HepG2 (cell line): ENCODE measurements around the gene TUBGCP4. TPM values are rescaled to one million over a fixed set of nuclear protein-coding genes. Genes with fewer than 3 reads are reported as not detected.
A peak's percentile ranks its signal among the peaks of the same experiment; 100 is the strongest.

ENCODE experiments used
- ATF7 ChIP-seq, 2 experiments: fragments of 450-650 bp in 1 of 2; sonication (generic) in 1 of 2; formaldehyde crosslinking in 1 of 2; IDR thresholded peaks; 2 replicates each; pipeline versions ENCODE4 v1.4.0 to v1.6.1; 2016 to 2020; ENCODE audit warnings: antibody characterized with exemption in 1 of 2, mild to moderate bottlenecking in 1 of 2, missing genetic modification reagents in 1 of 2
- CHCHD3 ChIP-seq: sonication (generic); formaldehyde crosslinking; IDR thresholded peaks from 2 replicates; pipeline ENCODE4 v1.8.0; 2022; ENCODE audit warnings: mild to moderate bottlenecking, missing genetic modification reagents, moderate library complexity
- DNMT1 ChIP-seq: sonication (generic); formaldehyde crosslinking; IDR thresholded peaks from 2 replicates; pipeline ENCODE4 v1.5.1; 2020; ENCODE audit warnings: mild to moderate bottlenecking, missing genetic modification reagents
- HBP1 ChIP-seq: IDR thresholded peaks from 2 replicates; pipeline ENCODE4 v1.6.1; 2016; ENCODE audit warnings: low read depth, control low read depth
- NFAT5 ChIP-seq: sonication (generic); formaldehyde crosslinking; IDR thresholded peaks from 2 replicates; pipeline ENCODE4 v1.4.0; 2020; ENCODE audit warnings: missing genetic modification reagents
- NFKB2 ChIP-seq: sonication (generic); formaldehyde crosslinking; IDR thresholded peaks from 2 replicates; pipeline ENCODE4 v1.4.0; 2020; ENCODE audit warnings: missing genetic modification reagents, borderline replicate concordance
- SP4 ChIP-seq: sonication (generic); formaldehyde crosslinking; IDR thresholded peaks from 2 replicates; pipeline ENCODE4 v1.8.1; 2023; ENCODE audit warnings: mild to moderate bottlenecking, missing genetic modification reagents
- TCF12 ChIP-seq, 2 experiments: fragments of 450-650 bp in 1 of 2; sonication (generic) in 1 of 2; formaldehyde crosslinking in 1 of 2; IDR thresholded peaks; 2 replicates each; pipeline versions ENCODE4 v1.6.1 to v1.8.0; 2017 to 2022; ENCODE audit warnings: antibody characterized with exemption in 1 of 2, mild to moderate bottlenecking in 1 of 2, missing genetic modification reagents in 1 of 2, moderate library complexity in 1 of 2
- TRAFD1 ChIP-seq: sonication (generic); formaldehyde crosslinking; IDR thresholded peaks from 2 replicates; pipeline ENCODE4 v1.5.1; 2020; ENCODE audit warnings: missing genetic modification reagents, mild to moderate bottlenecking, borderline replicate concordance
- ZBTB37 ChIP-seq: sonication (generic); formaldehyde crosslinking; IDR thresholded peaks from 2 replicates; pipeline ENCODE4 v1.4.0; 2020; ENCODE audit warnings: mild to moderate bottlenecking, missing genetic modification reagents
- ZFP41 ChIP-seq: sonication (generic); formaldehyde crosslinking; IDR thresholded peaks from 2 replicates; pipeline ENCODE4 v1.4.0; 2020; ENCODE audit warnings: mild to moderate bottlenecking, missing genetic modification reagents, borderline replicate concordance
- ZFP82 ChIP-seq: sonication (generic); formaldehyde crosslinking; IDR thresholded peaks from 2 replicates; pipeline ENCODE4 v1.5.1; 2020; ENCODE audit warnings: mild to moderate bottlenecking, missing genetic modification reagents, borderline replicate concordance
- ZNF143 ChIP-seq: sonication (generic); formaldehyde crosslinking; IDR thresholded peaks from 2 replicates; pipeline ENCODE4 v1.4.0; 2020; ENCODE audit warnings: missing genetic modification reagents
- ZNF17 ChIP-seq: sonication (generic); formaldehyde crosslinking; IDR thresholded peaks from 2 replicates; pipeline ENCODE4 v1.5.0; 2020; ENCODE audit warnings: mild to moderate bottlenecking, missing genetic modification reagents
- ZNF234 ChIP-seq: sonication (generic); formaldehyde crosslinking; conservative IDR thresholded peaks from 2 replicates; pipeline ENCODE4 v1.5.1; 2020; ENCODE audit warnings: mild to moderate bottlenecking, missing genetic modification reagents
- ZNF451 ChIP-seq: sonication (generic); formaldehyde crosslinking; IDR thresholded peaks from 2 replicates; pipeline ENCODE4 v1.5.0; 2020; ENCODE audit warnings: mild to moderate bottlenecking, missing genetic modification reagents
- ZSCAN20 ChIP-seq: sonication (generic); formaldehyde crosslinking; IDR thresholded peaks from 2 replicates; pipeline ENCODE4 v1.4.0; 2020; ENCODE audit warnings: missing genetic modification reagents, mild to moderate bottlenecking, borderline replicate concordance
- polyA plus RNA-seq, 8 experiments: library from polyadenylated mRNA; depleted of rRNA in 3 of 8; stranded (reverse) in 7 of 8; unstranded in 1 of 8; fragments of >200 nt; fragmentation: Illumina TruSeq in 4 of 8; extraction: Trizol in 4 of 8; gene quantifications; 2 replicates each; pipeline versions ENCODE4 v1.2.1 to v1.2.3, GENCODE V29; 2011 to 2016; ENCODE audit warnings: low read depth in 4 of 8, missing spikeins in 1 of 8, mixed read lengths in 1 of 8; ENCODE audit not compliant: insufficient read depth in 1 of 8
- total RNA-seq, 5 experiments: library from RNA; depleted of rRNA; stranded (reverse); fragments of >200 nt; fragmentation: Illumina TruSeq; extraction: Trizol; gene quantifications; 2 replicates each; pipeline ENCODE4 v1.2.3, GENCODE V29; 2016; ENCODE audit warnings: low read depth in 1 of 5

TUBGCP4 gene
- total and polyA plus RNA-seq, 2 of the 13 experiments (the other 11 are each of a cell fraction or from before 2014, with no cell fraction given), result 15.0 to 20.5 TPM

GRCh38 chr15:43370310-43370974 lies 459 bp upstream of the TUBGCP4 start (continued):
- TF ChIP-seq NFAT5 (no peak), NFKB2 (peak; percentile 1; the same call in 1 of the 2 replicates), DNMT1 (CRISPR knock-in tag) (no peak), TCF12 (IDR thresholded peaks at IDR 0.05) (no peak), TCF12 (CRISPR knock-in tag; IDR thresholded peaks at IDR 0.05) (no peak), HBP1 (CRISPR knock-in tag) (no peak), ZNF17 (CRISPR knock-in tag) (no peak), SP4 (CRISPR knock-in tag) (no peak; the same call in 1 of the 2 replicates), ZNF234 (CRISPR knock-in tag) (no peak), ZFP82 (CRISPR knock-in tag) (peak; percentile 7; the same call in 1 of the 2 replicates), CHCHD3 (no peak), ZSCAN20 (CRISPR knock-in tag) (no peak; the same call in 1 of the 2 replicates), ZNF143 (CRISPR knock-in tag) (no peak), ATF7 (IDR thresholded peaks at IDR 0.05) (no peak), ATF7 (CRISPR knock-in tag; IDR thresholded peaks at IDR 0.05) (no peak), ZNF451 (0 out of 2 replicates have a peak, but pooled peaks have one; percentile 45), ZFP41 (CRISPR knock-in tag) (no peak), ZBTB37 (CRISPR knock-in tag) (no peak), TRAFD1 (CRISPR knock-in tag) (no peak)
